Left kidney (tissue), 2 donors: ENCODE measurements around the gene COMMD1. TPM values are rescaled to one million over a fixed set of nuclear protein-coding genes. Genes with fewer than 3 reads are reported as not detected.
"Not testable (repeated sequence)": the region's sequence is repeated elsewhere in the genome, so short reads cannot be mapped to it uniquely, and the experiment has no call there.

Source experiments
- DNase-seq: peaks from one replicate; pipeline ENCODE4 v3.0.0-alpha.2; 2013
- polyA plus RNA-seq: library from polyadenylated mRNA; unstranded; fragments of 120-200 nt; gene quantifications from one replicate; pipeline ENCODE4 v1.2.1, GENCODE V29; 2013; ENCODE audit not compliant: insufficient read length

The COMMD1 gene
- polyA plus RNA-seq, 1 donor: 77.0 TPM

DNA sequence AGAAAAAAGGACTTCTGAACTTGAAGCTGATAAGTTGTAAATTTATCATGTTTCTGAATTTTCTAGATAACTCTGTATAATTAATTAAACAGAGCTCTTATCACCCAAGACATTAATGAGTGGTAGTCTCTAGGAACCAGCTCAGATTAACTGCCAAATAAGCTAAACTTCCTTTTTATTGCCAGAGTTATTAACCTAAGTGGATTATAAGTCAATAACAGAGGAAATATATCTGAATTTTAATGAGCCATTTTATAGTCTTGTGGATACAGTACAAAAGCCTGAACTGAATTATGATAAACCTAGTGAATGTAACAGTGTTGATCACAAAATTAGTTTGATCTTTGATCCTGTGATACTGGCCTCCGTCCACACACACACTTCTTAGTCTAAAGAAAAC, 111.5 kb downstream of the COMMD1 start:
- DNase-seq: no peak

DNA sequence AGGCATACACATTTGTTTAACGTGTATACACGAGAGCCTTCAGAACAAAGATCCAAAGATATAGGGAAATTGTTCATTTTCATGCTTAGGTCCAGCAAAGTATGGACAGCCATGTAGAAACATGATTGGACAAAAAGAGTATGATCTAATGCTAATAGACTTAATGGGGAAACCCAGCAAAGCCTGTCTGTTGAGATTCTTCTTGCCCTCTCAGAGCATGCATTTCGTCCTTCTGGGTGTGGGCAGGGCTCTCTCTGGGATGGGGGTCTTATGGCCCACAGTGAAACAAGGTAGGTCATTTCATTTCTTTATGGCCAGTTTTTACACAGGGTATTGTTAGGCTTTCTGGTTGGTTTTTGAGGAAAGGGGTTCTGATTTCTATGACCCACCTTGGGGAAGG, 124.4 kb downstream of the COMMD1 start:
- no peak for DNase-seq

DNA sequence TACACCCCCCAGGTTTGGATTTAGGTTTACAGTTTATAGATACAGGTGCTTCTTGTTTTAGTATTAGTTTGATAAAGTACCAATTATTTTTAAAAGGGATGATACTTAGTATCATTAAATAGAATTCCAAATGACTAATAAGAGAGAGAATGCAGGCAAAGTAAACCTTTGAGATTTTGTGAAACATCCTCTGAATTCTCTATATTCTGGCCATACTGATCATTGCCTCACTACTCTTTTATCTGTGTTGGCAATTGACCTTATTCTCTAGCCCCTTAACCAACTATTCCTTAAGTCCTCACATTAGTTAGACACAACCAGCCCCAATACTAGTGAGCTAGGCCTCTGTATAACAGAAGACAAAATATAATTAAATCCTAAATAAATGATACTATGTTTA, 125.4 kb downstream of the COMMD1 start:
- no peak for DNase-seq

DNA sequence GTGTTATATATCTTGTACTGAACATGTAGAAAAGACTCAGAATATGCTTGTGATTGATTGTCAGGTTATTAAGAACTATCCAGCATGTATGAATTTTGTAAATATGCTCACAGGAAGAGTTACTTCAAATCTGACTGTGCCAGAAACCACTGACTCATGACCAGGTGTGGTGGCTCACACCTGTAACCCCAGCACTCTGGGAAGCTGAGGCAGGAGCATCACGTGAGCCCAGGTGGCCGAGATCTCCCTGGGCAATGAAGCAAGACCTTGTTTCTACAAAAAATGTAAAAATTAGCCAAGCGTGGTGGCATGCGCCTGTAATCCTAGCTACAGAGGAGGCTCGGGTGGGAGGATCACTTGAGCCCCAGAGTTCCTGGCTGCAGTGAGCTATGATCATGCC, 126.6 kb downstream of the COMMD1 start:
- DNase-seq: no peak

DNA sequence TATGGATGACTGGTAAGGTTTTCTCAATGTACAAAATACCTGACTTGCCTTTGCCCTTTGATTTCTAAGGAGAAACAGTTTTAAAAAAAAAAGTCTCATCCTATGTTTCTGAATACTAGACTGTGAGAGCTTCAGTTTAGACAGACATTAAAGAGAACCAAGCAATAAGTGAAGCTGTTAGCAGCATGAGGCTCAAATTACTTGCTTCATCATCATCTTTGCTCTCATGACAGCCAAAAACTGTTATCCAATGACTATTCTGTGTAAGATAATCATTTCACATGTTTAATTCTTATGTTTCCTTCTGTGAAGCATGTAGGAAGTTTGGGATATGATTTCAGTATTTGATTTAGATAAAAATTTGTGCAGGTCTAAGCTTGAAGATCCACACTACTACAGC, 129.2 kb downstream of the COMMD1 start:
- DNase-seq: no peak

DNA sequence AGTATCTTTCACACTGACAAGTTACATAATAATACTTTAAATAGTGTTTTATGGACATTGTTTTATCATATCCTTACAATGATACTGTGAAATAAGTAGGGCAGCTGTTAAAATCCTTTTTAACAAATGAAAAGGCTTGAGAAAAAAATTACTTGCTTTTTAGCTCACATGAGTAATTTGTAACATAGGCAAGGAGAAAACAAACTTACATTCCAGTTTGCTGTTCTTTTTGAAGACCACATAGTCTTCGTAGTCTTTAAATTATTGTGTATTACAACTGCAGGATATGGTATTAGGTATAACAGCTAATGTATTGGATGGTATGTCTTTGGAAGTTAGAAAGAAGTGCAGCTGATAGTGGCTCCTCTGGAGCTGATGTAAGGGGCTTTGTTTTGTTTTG, 130.8 kb downstream of the COMMD1 start:
- no peak for DNase-seq

DNA sequence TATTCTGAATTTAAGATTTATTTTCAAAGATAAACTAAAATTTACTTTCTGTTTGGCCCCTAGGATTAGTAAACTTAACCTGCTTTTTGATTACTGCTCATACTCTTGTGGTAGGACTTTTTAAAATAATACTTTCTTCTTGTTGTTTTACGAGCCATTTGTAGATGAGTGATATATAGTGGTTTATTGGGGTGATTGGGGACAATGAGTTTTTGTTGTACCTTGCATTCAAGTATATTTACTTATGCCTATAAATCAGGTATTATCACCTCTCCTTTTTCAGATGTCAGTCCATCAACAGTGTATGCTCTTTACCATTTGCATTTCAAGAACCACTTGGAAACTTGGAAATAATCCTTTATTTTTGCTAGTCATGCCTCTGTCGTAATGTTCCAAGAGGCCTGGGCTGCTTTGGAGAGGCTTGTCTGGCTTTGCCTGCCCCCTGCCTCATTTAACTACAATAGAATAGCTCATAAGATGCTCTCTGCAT, 131.3 kb downstream of the COMMD1 start:
- DNase-seq: no peak

DNA sequence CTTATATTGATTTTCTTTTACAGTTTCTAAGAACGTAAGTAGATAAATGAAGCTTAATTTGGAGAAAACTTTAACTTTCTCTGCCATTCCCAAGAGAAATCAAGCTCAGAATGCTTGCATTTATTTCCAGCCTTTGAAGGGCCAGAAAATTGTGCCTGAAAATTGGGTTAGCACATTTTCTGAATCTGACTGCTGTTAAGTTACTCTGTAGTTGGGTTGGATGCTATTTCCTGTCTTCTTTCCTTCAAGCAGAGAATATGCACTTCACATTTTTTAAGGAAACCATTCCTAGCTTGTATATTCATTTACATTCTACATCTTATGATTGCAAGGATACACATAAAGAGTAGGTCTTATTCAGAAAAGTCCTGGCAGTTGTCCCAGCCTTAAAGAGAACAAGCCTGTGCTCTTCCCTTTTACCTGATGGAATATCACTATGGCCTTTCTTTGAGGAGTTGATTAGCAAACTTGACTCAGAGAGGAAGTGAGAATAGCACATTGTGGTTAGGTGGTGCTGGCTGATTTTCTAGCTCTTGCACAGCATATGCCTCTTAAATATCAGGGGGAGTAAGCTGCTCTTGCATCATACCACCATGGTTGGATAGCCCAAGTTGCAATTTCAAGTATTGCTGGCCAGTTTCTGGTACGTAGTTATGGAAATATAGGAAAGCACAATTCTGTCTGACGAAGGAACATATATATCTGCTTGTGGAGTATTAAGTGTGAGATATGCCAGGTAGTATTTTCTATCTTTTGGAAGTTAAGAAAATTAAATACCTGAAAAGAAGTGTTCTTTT, 133.7 kb downstream of the COMMD1 start:
- no peak for DNase-seq

DNA sequence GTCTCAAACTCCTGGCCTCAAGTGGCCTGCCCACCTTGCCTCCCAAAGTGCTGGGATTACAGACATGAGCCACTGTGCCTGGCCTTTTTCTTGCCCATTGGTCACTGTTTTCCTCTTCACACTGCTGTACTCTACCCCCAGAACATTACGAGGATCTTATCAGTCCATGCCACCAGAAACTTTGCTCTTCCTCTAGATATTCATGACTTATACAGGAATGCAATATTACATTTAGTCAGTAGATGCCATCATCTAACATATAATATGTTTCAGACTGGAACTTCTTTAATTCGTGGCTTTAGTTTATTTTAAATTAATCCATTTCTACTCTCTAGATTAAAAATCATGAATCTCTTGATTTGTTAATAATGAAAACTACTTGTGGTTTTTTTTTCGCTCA, 135.5 kb downstream of the COMMD1 start:
- DNase-seq: no peak

DNA sequence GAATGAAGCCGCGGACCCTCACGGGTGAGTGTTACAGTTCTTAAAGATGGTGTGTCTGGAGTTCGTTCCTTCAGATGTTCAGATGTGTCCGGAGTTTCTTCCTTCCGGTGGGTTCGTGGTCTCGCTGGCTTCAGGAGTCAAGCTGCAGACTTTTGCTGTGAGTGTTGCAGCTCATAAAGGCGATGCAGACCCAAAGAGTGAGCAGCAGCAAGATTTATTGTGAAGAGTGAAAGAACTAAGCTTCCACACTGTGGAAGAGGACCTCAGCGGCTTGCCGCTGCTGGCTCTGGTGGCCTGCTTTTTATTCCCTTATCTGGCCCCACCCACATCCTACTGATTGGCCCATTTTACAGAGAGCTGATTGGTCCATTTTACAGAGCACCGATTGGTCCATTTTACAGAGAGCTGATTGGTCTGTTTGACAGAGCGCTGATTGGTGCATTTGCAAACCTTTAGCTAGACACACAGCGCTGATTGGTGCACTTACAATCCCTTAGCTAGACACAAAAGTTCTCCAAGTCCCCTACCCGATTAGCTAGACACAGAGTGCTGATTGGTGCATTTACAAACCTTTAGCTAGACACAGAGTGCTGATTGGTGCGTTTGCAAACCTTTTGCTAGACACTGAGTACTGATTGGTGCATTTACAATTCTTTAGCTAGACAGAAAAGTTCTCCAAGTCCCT, 136.4 kb downstream of the COMMD1 start:
- not testable (repeated sequence) for DNase-seq

DNA sequence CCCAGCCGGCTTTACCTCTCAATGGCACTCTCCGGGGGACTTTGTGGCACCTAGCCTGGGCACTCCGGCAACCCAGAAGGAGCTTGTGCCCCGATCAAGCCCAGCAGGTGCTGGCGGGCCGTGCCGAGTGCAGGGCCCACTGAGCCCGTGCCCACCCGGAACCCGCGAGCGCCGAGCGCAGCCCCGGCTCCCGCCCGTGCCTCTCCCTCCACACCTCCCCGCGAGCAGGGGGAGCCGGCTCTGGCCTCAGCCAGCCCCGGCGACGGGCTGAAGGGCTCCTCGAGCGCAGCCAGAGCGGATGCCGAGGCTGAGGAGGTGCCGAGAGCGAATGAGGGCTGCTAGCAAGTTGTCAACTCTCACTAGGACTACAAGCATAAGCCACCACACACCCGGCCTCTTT, 136.9 kb downstream of the COMMD1 start:
- DNase-seq: no peak

DNA sequence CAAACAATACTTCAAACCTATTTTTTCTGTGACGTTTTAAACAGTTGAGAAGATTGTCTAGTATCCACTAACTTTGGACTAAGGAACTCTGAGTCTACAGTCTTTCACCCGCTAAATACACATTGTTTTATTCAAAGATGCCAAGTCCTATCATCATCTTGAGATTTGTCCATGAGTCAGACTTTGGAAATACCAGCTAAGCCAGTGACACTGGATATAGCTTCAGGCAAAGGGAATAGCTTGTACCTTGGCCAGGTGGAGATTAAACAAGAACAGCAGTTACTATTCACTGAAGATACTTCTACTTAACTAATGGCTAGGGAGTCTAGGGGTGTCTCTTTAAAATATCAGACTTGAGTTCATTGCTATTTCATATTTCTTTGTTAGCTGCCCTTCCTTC, 137.5 kb downstream of the COMMD1 start:
- DNase-seq: no peak

DNA sequence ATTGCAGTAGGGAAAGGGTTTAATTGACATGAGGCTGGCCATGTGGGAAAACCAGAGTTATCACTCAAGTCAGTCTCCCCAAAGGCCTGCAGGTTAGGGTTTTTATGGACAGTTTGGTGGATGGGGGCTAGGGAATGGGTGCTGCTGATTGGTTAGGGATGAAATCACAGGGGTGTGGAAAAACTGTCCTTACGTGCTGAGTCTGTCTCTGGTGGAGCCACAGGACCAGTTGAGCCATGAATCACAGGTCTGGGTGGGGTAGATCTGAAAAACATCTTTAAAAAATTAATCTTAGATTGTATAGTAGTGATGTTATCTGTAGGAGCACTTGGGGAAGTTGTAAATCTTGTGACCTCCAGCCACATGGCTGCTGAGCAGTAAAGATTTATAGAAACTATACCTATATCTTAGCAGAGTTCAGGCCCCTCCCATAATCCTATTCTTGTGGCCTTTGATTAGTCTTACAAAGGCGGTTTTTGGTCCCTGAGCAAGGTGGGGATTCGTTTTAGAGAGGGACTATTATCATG, 139.6 kb downstream of the COMMD1 start:
- DNase-seq: no peak

DNA sequence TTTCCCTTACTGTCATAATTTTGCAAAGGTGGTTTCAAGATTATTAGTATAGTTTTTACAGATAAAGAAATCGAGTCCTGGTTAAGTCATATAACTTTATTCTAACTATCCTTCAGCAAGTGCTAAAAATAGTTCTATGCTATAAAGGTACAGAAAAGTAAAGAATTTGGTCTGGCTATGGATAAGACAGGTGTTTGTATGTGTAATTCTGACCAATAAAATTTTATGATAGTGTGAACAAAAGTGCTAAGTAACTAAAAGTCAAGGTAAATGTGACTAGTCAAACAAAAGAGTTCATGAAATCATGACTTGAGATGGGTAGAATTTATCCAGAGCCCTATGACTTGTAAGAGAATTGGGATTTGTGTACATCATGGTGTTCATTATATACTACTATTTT, 140.7 kb downstream of the COMMD1 start:
- no peak for DNase-seq

DNA sequence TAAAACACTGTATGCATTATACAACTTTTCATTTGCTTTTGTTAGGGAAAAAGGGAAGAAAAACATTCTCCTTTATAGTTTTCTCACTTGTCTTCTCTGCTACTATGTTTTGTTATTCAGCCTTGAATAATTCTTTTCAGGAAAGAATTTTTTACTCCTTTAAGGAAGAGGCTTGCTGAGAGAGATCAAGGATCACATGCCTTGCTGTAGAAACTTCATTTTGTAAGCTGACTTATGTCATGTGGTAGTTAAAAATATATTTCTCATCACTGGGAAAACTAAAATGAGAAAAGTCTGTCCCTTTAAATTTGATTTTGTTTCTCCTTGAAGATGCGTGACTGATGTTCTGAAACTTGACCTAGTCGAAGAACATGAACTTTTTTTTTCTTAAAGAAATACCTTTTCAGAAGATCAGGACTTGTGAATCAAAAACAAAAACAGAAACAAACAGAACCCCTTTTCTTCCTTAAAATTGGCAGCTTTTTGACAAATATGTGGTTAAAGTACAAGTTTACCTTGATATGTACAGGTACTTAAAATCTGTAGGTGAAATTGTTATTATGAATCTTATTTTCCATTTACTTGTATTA, 145.1 kb downstream of the COMMD1 start:
- no peak for DNase-seq

DNA sequence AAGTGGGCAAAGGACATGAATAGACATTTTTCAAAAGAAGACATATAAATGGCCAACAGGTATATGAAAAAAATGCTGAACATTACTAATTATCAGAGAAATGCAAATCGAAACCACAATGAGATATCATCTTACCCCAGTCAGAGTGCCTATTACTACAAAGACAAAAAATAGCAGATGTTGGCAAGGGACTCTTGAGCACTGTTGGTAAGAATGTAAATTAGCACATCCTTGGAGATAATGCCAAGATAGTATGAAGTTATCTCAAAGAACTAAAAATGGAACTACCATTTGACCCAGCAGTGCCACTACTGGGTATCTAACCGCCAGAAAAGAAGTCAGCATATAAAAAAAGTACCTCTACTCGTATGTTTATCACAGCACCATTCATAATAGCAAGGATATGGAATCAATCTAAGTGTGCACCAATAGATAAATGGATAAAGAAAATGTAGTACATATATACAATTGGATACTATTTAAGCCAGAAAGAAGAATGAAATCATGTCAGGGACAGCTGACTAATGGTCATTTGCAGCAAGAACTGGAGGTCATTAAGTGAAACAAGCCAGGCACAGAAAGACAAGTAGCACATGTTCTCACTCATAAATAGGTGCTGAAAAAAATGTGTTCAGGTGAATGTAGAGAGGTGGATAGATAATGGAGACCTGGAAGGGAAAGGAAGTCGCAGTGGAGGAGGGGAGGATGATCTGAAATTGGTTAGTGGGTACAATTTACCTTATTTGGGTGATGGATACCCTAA, 148.7 kb downstream of the COMMD1 start:
- no peak for DNase-seq

DNA sequence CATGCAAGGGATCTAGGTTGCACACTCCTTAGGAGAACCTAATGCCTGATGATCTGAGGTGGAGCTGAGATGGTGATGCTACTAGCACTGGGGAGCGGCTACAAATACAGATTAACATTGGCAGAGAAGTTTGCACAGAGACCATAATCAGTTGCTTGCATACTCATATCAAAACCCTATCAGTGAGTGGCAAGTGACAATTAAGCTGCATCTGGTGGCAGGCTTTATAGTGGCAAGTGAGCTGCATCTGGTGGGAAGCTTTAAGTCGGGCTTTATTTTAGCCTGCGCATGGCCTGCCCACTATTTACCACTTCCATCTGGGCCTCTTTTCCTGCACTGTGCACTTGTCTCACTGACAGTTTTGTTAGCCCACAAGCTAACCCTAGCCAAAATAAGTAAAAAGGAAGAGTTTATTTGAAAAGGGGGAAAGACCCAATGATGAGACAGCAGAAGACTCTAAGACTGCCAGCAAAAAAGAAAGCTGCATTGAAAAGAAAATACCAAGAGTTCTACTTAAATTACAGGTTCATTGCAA, 149.5 kb downstream of the COMMD1 start:
- DNase-seq: no peak

DNA sequence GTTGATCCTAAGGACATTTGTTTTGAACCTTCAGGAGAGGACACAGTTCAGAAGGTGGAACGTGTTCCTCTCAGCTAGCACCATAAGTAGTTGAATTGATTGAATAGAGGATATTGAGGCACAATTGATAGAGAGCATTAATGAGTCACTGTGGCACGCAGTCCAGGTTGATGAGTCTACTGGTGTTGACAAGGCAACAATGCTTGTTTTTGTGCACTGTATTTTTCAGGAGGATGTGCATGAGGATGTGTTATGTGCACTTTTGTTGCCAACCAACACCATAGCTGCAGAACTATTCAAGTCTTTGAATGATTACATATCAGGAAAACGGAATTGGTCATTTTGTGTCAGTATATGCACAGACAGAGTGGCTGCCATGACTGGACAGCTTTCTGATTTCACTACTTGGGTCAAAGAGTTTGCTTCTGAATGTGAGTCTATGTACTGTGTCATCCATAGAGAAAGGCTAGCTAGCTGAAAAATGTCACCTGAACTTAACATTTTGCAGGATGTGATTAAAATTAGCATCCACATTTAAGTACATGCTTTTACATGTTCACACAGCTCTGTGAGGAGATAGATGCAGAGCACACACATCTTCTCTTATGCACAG, 150.4 kb downstream of the COMMD1 start:
- no peak for DNase-seq

DNA sequence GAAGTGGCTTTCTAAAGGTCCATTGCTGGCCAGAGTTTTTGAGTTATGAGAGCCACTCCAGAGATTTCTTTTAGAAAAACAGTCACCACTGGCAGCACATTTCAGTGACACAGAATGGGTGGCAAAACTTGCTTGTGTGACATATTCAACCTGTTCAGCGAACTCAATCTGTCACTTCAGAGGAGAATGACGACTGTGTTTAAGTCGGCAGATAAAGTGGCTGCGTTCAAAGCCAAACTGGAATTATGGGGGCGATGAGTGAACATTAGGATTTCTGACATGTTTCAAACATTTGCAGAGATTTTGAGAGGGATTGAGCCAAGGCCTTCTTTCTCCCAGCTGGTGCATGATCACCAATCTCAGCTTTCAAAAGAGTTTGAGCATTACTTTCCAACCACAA, 150.9 kb downstream of the COMMD1 start:
- no peak for DNase-seq

DNA sequence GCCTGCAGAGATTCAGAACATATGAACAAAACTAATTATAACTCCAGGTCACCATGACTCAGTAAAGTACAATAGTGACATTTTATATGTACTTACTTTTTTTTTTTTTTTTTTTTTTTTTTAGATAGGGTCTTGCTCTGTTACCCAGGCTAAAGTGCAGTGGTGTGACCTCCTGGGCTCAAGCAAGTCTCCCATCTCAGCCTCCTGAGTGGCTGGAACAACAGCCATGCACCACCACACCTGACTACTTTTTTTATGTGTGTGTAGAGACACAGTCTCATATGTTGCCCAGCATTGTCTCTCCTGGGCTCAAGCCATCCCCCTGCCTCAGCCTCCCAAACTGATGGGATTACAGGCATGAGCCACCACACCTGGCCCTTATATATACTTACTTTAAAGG, 159.8 kb downstream of the COMMD1 start:
- DNase-seq: no peak

DNA sequence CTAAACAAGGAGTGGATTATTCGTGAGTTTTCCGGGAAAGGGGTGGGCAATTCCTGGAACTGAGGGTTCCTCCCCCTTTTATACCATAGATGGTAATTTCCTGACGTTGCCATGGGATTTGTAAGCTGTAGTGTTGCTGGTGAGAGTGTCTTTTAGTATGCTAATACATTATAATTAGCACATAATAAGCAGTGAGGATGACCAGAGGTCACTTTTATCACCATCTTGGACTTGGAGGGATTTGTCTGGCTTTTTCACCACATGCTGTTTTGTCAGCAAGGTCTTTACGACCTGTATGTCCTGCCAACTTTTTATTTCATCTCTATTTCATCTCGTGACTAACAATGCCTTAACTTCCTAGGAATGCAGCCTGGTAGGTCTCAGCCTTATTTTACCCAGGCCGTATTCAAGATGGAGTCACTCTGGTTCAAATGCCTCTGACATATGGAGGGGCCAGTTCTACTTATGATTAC, 165.7 kb downstream of the COMMD1 start:
- DNase-seq: no peak
